Activated naive CD4-positive, alpha-beta T cell (primary cell): ENCODE data around the gene INO80D.
"Not testable (repeated sequence)": the region's sequence is repeated elsewhere in the genome, so short reads cannot be mapped to it uniquely, and the experiment has no call there.

ENCODE experiments used
- DNase-seq, 4 experiments: peaks; one replicate each; lab custom pipeline; 2025; lab: John Stamatoyannopoulos, UW

INO80D gene

GRCh38 chr2:206085742-206086445, at the start of gene INO80D:
Gene INO80D, minus strand, starts transcription at chr2:206086174. Its CDS starts 23,158 bp downstream, at chr2:206063016.
- DNase-seq = peak; percentile 65 to 76 (median 74)

GRCh38 chr2:206127656-206128055, 41.7 kb upstream of the INO80D start:
- DNase-seq = no peak

GRCh38 chr2:206125901-206126300, 39.9 kb upstream of the INO80D start:
- DNase-seq = no peak

GRCh38 chr2:206122569-206122968, 36.6 kb upstream of the INO80D start:
- DNase-seq = not testable (repeated sequence)

GRCh38 chr2:206116278-206116677, 30.3 kb upstream of the INO80D start:
- DNase-seq = no peak

- no peak for DNase-seq
Observed at GRCh38 chr2:206115026-206115578, 29.1 kb upstream of the INO80D start.

- no peak for DNase-seq
Observed at GRCh38 chr2:206112846-206113547, 27.0 kb upstream of the INO80D start.

- DNase-seq = no peak
Observed at GRCh38 chr2:206112108-206112507, 26.1 kb upstream of the INO80D start.

GRCh38 chr2:206108713-206109112, 22.7 kb upstream of the INO80D start:
- DNase-seq = no peak

GRCh38 chr2:206105541-206105940, 19.6 kb upstream of the INO80D start:
- DNase-seq = no peak

GRCh38 chr2:206105038-206105437, 19.1 kb upstream of the INO80D start:
- DNase-seq = no peak

GRCh38 chr2:206098872-206099271, 12.9 kb upstream of the INO80D start:
- not testable (repeated sequence) for DNase-seq

GRCh38 chr2:206098471-206098870, 12.5 kb upstream of the INO80D start:
- no peak for DNase-seq

- no peak for DNase-seq
Observed at GRCh38 chr2:206096876-206097275, 10.9 kb upstream of the INO80D start.

- DNase-seq = no peak
Observed at GRCh38 chr2:206095536-206096332, 9.8 kb upstream of the INO80D start.

GRCh38 chr2:206092297-206092696, 6.3 kb upstream of the INO80D start:
- DNase-seq = no peak

GRCh38 chr2:206088248-206088647, 2.3 kb upstream of the INO80D start:
- no peak for DNase-seq

- DNase-seq = no peak
Observed at GRCh38 chr2:206086716-206087350, 859 bp upstream of the INO80D start.

GRCh38 chr2:206084870-206085741, 868 bp downstream of the INO80D start:
- DNase-seq = peak; percentile 18 to 50 (median 30)

GRCh38 chr2:206084439-206084869, 1.5 kb downstream of the INO80D start:
- DNase-seq = peak in 1 of 4 experiments; percentile 16
